WTC11 (cell line): ENCODE data around the gene KRT9. TPM values are rescaled to one million over a fixed set of nuclear protein-coding genes. Genes with fewer than 3 reads are reported as not detected.
"Not testable (repeated sequence)": the region's sequence is repeated elsewhere in the genome, so short reads cannot be mapped to it uniquely, and the experiment has no call there.

Source experiments
- ATAC-seq: fragments of 200-7000 bp; cut with Tn5 transposase; 2 replicates; pipeline ENCODE4 v1.10.0; 2021; ENCODE audit warnings: mild to moderate bottlenecking, moderate library complexity
- CTCF ChIA-PET: fragments of 300-600 bp; sonication (Branson Sonifier 250); formaldehyde crosslinking; loops from one replicate; lab custom pipeline; 2021; ENCODE audit warnings: antibody characterized with exemption; lab: Charles Lee
- POLR2A ChIA-PET: fragments of 350-600 bp; sonication (Branson Sonifier 250); formaldehyde crosslinking; loops from one replicate; lab custom pipeline; 2021; ENCODE audit warnings: antibody characterized with exemption; lab: Charles Lee
- DNase-seq: peaks from one replicate; pipeline ENCODE4 v3.0.0; 2021; ENCODE audit warnings: low spot score
- H3K27ac Mint-ChIP-seq: 2 replicates; pipeline ENCODE4 v1.8.0; 2021; ENCODE audit warnings: mixed read lengths
- H3K27me3 Mint-ChIP-seq: 2 replicates; pipeline ENCODE4 v1.8.0; 2021; ENCODE audit warnings: low read depth, mild to moderate bottlenecking, moderate library complexity, mixed read lengths
- H3K36me3 Mint-ChIP-seq: 2 replicates; pipeline ENCODE4 v1.8.0; 2021; ENCODE audit warnings: mixed read lengths
- H3K4me1 Mint-ChIP-seq: 2 replicates; pipeline ENCODE4 v1.8.0; 2022; ENCODE audit warnings: mixed read lengths
- H3K4me3 Mint-ChIP-seq: 2 replicates; pipeline ENCODE4 v1.8.0; 2021; ENCODE audit warnings: mild to moderate bottlenecking, moderate library complexity, mixed read lengths
- H3K9me3 Mint-ChIP-seq: 2 replicates; pipeline ENCODE4 v1.8.0; 2021; ENCODE audit warnings: mixed read lengths
- AFF4 ChIP-seq: sonication (generic); formaldehyde crosslinking; IDR thresholded peaks from 2 replicates; pipeline ENCODE4 v1.8.1; 2023; ENCODE audit warnings: mild to moderate bottlenecking, missing genetic modification reagents, borderline replicate concordance
- AR ChIP-seq: fragments of 250-450 bp; sonication (Bioruptor Pico); IDR thresholded peaks from 2 replicates; pipeline ENCODE4 v1.9.0; 2021; ENCODE audit warnings: mild to moderate bottlenecking
- CREM ChIP-seq: sonication (generic); formaldehyde crosslinking; IDR thresholded peaks from 2 replicates; pipeline ENCODE4 v1.8.1; 2022; ENCODE audit warnings: mild to moderate bottlenecking, missing genetic modification reagents, moderate library complexity
- EMX1 ChIP-seq: fragments of 250-450 bp; sonication (Bioruptor Pico); IDR thresholded peaks from 2 replicates; pipeline ENCODE4 v1.8.0; 2021; ENCODE audit warnings: mild to moderate bottlenecking
- ETV6 ChIP-seq: sonication (generic); formaldehyde crosslinking; IDR thresholded peaks from 2 replicates; pipeline ENCODE4 v1.8.1; 2022; ENCODE audit warnings: mild to moderate bottlenecking, missing genetic modification reagents
- FOXJ3 ChIP-seq: sonication (generic); formaldehyde crosslinking; IDR thresholded peaks from 2 replicates; pipeline ENCODE4 v1.9.0; 2021; ENCODE audit warnings: missing genetic modification reagents, mild to moderate bottlenecking, borderline replicate concordance
- FOXP4 ChIP-seq: sonication (generic); formaldehyde crosslinking; IDR thresholded peaks from 2 replicates; pipeline ENCODE4 v1.8.0; 2022; ENCODE audit warnings: mild to moderate bottlenecking, missing genetic modification reagents
- GRHL2 ChIP-seq: fragments of 250-450 bp; sonication (Bioruptor Pico); IDR thresholded peaks from 2 replicates; pipeline ENCODE4 v1.8.0; 2022; ENCODE audit warnings: mild to moderate bottlenecking, moderate library complexity; ENCODE audit not compliant: insufficient replicate concordance, severe bottlenecking
- JAZF1 ChIP-seq: fragments of 250-450 bp; sonication (Bioruptor Pico); IDR thresholded peaks from 2 replicates; pipeline ENCODE4 v1.9.0; 2021; ENCODE audit warnings: moderate library complexity, mild to moderate bottlenecking, inconsistent platforms
- NR3C1 ChIP-seq: sonication (generic); formaldehyde crosslinking; conservative IDR thresholded peaks from 2 replicates; pipeline ENCODE4 v1.8.1; 2023; ENCODE audit warnings: low read depth, mild to moderate bottlenecking, missing genetic modification reagents
- SP1 ChIP-seq: sonication (generic); formaldehyde crosslinking; conservative IDR thresholded peaks from 2 replicates; pipeline ENCODE4 v1.8.1; 2022; ENCODE audit warnings: missing genetic modification reagents
- TCF7 ChIP-seq: sonication (generic); formaldehyde crosslinking; IDR thresholded peaks from 2 replicates; pipeline ENCODE4 v1.8.0; 2022; ENCODE audit warnings: mild to moderate bottlenecking, low read depth, missing genetic modification reagents, moderate library complexity
- ZBTB43 ChIP-seq: sonication (generic); formaldehyde crosslinking; IDR thresholded peaks from 2 replicates; pipeline ENCODE4 v1.8.1; 2023; ENCODE audit warnings: mild to moderate bottlenecking, missing genetic modification reagents
- ZNF138 ChIP-seq: sonication (generic); formaldehyde crosslinking; conservative IDR thresholded peaks from 2 replicates; pipeline ENCODE4 v1.8.1; 2022; ENCODE audit warnings: mild to moderate bottlenecking, moderate library complexity, missing genetic modification reagents
- ZNF232 ChIP-seq: sonication (generic); formaldehyde crosslinking; IDR thresholded peaks from 2 replicates; pipeline ENCODE4 v1.8.0; 2022; ENCODE audit warnings: mild to moderate bottlenecking, missing genetic modification reagents
- ZNF263 ChIP-seq: sonication (generic); formaldehyde crosslinking; IDR thresholded peaks from 2 replicates; pipeline ENCODE4 v1.8.1; 2022; ENCODE audit warnings: low read depth, mild to moderate bottlenecking, moderate library complexity, missing genetic modification reagents
- ZNF512 ChIP-seq: sonication (generic); formaldehyde crosslinking; IDR thresholded peaks from 2 replicates; pipeline ENCODE4 v1.8.1; 2022; ENCODE audit warnings: missing genetic modification reagents, borderline replicate concordance
- ZSCAN18 ChIP-seq: fragments of 250-450 bp; sonication (Bioruptor Pico); IDR thresholded peaks from 2 replicates; pipeline ENCODE4 v2.1.2; 2022; ENCODE audit warnings: mild to moderate bottlenecking, moderate library complexity
- total RNA-seq: library from RNA; stranded (reverse); gene quantifications from 3 replicates; pipeline ENCODE4 v1.2.3, GENCODE V29; 2021

The KRT9 gene
- total RNA-seq, 1 experiment from 2014 or later = not detected

GRCh38 chr17:41620583-41621434 is 49.0 kb upstream of the KRT9 start:
- Mint-ChIP-seq H3K4me3 (no peak overlapping the region), H3K36me3 (no peaks in the 10 kb centered on the region), H3K27ac (0 out of 2 replicates have a peak overlapping the region, but pooled peaks have one; percentile 23), H3K4me1 (peaks cover 13% of the 10 kb centered on the region; the same call in 1 of the 2 replicates), H3K27me3 (no peaks in the 10 kb centered on the region), H3K9me3 (no peaks in the 10 kb centered on the region)
- no peak for TF ChIP-seq CREM (CRISPR knock-in tag)
- no peak for TF ChIP-seq AFF4 (CRISPR knock-in tag)
- TF ChIP-seq ZBTB43 (CRISPR knock-in tag) = no peak
- no peak for TF ChIP-seq FOXP4 (CRISPR knock-in tag)
- TF ChIP-seq TCF7 (CRISPR knock-in tag) = no peak
- no peak for TF ChIP-seq ZNF512 (CRISPR knock-in tag)
- TF ChIP-seq GRHL2 (CRISPR knock-in tag) = no peak
- no peak for TF ChIP-seq FOXJ3 (CRISPR knock-in tag)
- no peak for TF ChIP-seq ZNF138 (CRISPR knock-in tag)
- no peak for TF ChIP-seq NR3C1 (CRISPR knock-in tag)
- TF ChIP-seq AR (CRISPR knock-in tag) = no peak
- TF ChIP-seq ZSCAN18 (CRISPR knock-in tag) = no peak
- no peak for TF ChIP-seq EMX1 (CRISPR knock-in tag)
- TF ChIP-seq ETV6 = no peak
- TF ChIP-seq JAZF1 (CRISPR knock-in tag) = no peak
- no peak for TF ChIP-seq SP1 (CRISPR knock-in tag)
- TF ChIP-seq ZNF232 (CRISPR knock-in tag) = no peak
- no peak for TF ChIP-seq ZNF263
- POLR2A ChIA-PET = no interaction called here
- DNase-seq (no peak), ATAC-seq (no peak)
- CTCF ChIA-PET = interaction anchor here (0.6 to 2.7 kb wide), 11 partner anchors 11 to 736 kb away, joined by 3 to 18 read pairs (median 6); partner anchors contain the start of gene KRT20

- H3K4me3 Mint-ChIP-seq, ATAC-seq, H3K27me3 Mint-ChIP-seq, POLR2A ChIA-PET, H3K9me3 Mint-ChIP-seq, H3K36me3 Mint-ChIP-seq, DNase-seq, H3K27ac Mint-ChIP-seq: not testable (repeated sequence)
- CTCF ChIA-PET = interaction anchor here (0.7 to 2.7 kb wide), 11 partner anchors 10 to 735 kb away, joined by 3 to 18 read pairs (median 6); partner anchors contain the start of gene KRT20
- peaks cover 13% of the 10 kb centered on the region; the same call in 1 of the 2 replicates for H3K4me1 Mint-ChIP-seq
Measured at GRCh38 chr17:41619927-41620582, 48.2 kb upstream of the KRT9 start.
